HS-27A (cell line): ENCODE measurements around the gene TRAM1L1.

Source experiments
- DNase-seq: peaks from one replicate; pipeline ENCODE4 v3.0.0-alpha.2; 2012; ENCODE audit warnings: low read depth, missing footprints

Gene TRAM1L1

GRCh38 chr4:117084866-117085701, at the start of gene TRAM1L1:
TSS of gene TRAM1L1 (minus strand) at chr4:117085576. CDS start at chr4:117085393, 183 bp downstream.
- DNase-seq = no peak

DNA sequence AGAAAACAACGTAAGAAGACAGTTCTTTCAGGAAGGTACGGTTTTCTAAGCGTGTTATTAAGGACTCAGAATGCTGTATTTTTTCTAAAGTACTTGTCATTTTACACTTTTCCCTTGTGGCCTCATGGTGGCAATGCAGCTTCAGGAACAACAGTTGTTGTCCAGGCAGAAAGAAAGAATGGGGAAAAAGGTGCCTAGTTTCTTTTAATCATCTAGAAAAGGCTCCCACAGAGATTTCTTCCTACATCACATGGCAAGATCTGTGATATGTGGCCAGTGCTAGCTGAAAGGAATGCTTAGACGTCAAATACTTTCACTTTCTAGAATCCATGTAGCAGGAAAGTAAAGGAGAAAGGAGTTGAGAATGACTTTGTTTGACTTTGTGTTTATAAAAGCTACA, 49.0 kb upstream of the TRAM1L1 start:
- no peak for DNase-seq

DNA sequence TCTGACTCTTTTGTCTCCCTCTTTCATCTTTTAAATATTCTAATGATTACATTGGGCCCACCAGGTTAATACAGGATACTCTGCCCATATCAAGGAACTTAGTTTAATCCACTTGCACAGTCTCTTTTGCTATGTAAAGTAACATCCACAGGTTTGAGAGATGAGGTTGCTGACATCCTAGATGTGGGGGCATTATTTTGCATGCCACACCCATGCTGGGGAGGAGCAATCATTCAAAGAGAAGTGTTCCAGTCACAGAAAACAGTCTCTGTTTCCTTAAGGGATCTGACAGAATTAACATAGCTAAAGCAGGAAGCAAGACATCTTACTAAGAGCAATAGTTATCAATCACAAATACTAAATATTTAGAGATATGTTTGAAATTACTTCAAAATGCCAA, 11.5 kb upstream of the TRAM1L1 start:
- no peak for DNase-seq

DNA sequence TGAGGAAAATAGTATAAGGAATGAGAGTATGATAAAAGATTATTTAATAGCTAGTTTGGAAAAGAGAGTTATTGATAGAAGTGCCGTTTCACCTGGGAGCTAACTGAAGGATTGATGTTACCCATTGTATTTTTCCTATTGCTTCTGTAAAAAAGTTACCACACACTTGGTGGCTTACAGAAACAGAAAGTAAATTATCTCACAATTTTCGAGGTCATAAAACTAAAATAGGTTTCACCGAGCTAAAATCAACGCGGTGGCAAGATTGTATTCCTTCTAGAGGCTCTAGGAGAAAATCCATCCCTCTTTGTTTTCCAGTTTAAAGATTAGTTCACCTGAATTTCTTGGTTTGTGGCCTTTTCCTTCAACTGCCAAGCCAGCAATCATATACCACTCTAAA, 11.1 kb upstream of the TRAM1L1 start:
- no peak for DNase-seq

DNA sequence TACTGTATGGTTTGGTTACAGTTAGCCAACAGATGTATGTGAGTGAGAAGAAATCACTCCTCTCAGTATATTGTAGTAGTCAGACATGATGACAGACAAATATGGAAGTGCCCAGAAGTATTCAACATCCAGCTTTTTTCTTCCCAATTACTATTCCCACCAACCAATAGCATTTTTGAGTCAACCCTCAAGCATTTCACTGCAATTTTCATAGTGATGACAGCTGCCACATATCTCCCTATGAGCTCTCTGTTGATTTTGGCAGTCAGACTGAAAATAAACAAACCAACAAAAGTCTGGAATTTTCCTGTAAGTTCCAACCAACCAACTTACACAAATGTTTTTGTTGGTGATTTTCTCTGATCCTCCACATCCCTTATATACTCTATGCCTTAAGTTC, 8.2 kb upstream of the TRAM1L1 start:
- DNase-seq = no peak

DNA sequence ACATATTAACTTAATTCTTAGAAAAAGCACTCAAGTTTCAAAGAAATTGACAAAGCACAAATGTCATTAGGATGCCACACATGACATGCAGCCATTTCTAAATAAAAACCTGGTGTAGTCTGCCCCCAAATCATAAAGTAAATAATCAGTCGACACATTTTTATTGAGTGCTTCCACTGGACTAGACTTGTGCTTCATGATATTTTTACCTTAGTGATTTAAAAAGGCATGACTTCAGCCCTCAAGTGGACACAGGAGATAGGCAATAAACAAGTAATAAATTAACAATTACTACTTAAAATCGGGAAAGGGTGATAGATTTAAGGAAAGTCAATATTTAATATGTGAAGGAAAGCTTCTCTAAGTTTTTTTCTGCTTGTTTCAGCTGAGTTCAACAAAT, 7.6 kb downstream of the TRAM1L1 start:
- DNase-seq = no peak

DNA sequence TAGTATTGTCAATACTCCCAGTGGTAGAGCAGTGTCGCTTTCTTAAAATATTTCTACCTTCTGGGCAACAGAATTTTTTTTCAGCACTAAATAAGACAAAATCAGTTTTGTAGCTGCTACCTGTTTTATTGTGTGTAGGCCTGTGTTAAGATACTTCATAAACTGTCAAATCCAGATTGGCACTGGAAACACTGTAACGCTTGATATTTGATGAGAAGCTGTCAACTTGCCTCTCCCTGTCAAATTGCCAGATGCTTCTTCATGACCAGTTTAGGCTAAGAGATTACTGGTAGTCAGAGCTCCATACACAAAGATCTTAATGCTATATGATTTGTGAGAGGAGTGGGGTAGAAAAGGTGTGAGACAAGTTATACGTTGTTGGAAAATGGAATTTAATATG, 17.3 kb downstream of the TRAM1L1 start:
- DNase-seq = no peak

- no peak for DNase-seq
Measured at GRCh38 chr4:117063961-117064696, 21.2 kb downstream of the TRAM1L1 start.

- DNase-seq = no peak
Measured at GRCh38 chr4:117042962-117043361, 42.4 kb downstream of the TRAM1L1 start.
